Left lung (tissue), 10 donors: ENCODE data around the gene TAGLN2. TPM values are rescaled to one million over a fixed set of nuclear protein-coding genes. Genes with fewer than 3 reads are reported as not detected.

Source experiments
- ATAC-seq: fragments of 200-7000 bp; cut with Tn5 transposase; one replicate; pipeline ENCODE4 v1.9.1; 2020; ENCODE audit warnings: moderate library complexity
- DNase-seq, 4 donors: peaks; one replicate each; pipeline ENCODE4 v3.0.0-alpha.2; 2013 to 2020
- H3K27ac ChIP-seq, 2 donors: fragments of 200-600 bp; sonication (generic) in 1 of 2; one replicate each; pipeline versions ENCODE4 v1.5.0 to v1.8.0; 2020 to 2021
- H3K27me3 ChIP-seq, 2 donors: fragments of 200-600 bp; sonication (generic) in 1 of 2; one replicate each; pipeline versions ENCODE4 v1.5.0 to v1.8.0; 2020 to 2021
- H3K36me3 ChIP-seq, 2 donors: fragments of 200-600 bp; sonication (generic) in 1 of 2; one replicate each; pipeline versions ENCODE4 v1.5.0 to v1.8.0; 2020 to 2021
- H3K4me1 ChIP-seq, 2 donors: fragments of 200-600 bp; one replicate each; pipeline ENCODE4 v1.8.0; 2021
- H3K4me3 ChIP-seq, 2 donors: fragments of 200-600 bp; sonication (generic) in 1 of 2; one replicate each; pipeline versions ENCODE4 v1.5.0 to v1.8.0; 2020 to 2021; ENCODE audit warnings: mild to moderate bottlenecking in 1 of 2
- H3K9me3 ChIP-seq, 2 donors: fragments of 200-600 bp; sonication (generic) in 1 of 2; one replicate each; pipeline versions ENCODE4 v1.5.0 to v1.8.0; 2020 to 2021
- intact Hi-C, 2 donors: fragments of 100-400 bp; cut with DNase I; formaldehyde crosslinking; loops; one replicate each; pipeline versions ENCODE4 v1.11.2 to v1.14.2; 2022
- microRNA-seq, 2 donors: library from miRNA; unstranded; fragments of <30 nt; microRNA quantifications; one replicate each; pipeline ENCODE4, GENCODE V29; 2019
- polyA plus RNA-seq, 6 donors: library from polyadenylated mRNA; unstranded; fragments of 120-200 nt; gene quantifications; one replicate each; pipeline ENCODE4 v1.2.1, GENCODE V29; 2013; ENCODE audit not compliant: insufficient read length in 6 of 6
- total RNA-seq, 2 donors: library from RNA; stranded (reverse); fragmentation: NEBNext Ultra II Directional; extraction: Animal tissue kit (Norgen Biotek cat#: 25700); gene quantifications; one replicate each; pipeline ENCODE4 v1.2.1, GENCODE V29; 2021
- TF ChIP-seq, protein P1 (sequence below), 2 donors: fragments of 200-600 bp; sonication (generic) in 1 of 2; IDR thresholded peaks; one replicate each; pipeline versions ENCODE4 v1.5.0 to v1.8.0; 2021; ENCODE audit warnings: antibody characterized with exemption in 2 of 2
- donor health status: DM: no; HTN: yes; CAD: no.
- donor health status: DM: no; HTN: no; CAD: no.

The TAGLN2 gene
- total and polyA plus RNA-seq, 8 donors, result 301 to 617 (median 349) TPM

DNA sequence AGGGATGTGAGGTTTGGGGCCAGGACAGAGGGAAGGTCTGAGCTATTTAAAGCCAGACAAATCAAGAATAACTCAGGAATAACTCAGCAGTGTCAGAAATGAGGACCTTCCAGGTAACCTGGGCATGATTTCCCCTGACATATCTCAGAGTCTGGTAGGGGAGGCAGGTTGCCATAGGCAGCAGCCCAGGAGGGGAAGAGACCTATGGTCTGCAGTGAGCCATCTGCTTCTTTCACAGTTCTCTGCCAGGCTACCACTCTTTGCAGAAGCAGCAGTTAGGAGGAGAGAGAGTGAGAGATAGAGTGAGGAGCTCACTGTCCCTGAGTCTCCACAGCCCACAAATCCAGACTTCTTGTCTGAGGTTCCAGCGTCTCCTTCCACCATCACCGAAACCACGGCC is 56.5 kb downstream of the TAGLN2 start:
- TF ChIP-seq, protein P1, sequence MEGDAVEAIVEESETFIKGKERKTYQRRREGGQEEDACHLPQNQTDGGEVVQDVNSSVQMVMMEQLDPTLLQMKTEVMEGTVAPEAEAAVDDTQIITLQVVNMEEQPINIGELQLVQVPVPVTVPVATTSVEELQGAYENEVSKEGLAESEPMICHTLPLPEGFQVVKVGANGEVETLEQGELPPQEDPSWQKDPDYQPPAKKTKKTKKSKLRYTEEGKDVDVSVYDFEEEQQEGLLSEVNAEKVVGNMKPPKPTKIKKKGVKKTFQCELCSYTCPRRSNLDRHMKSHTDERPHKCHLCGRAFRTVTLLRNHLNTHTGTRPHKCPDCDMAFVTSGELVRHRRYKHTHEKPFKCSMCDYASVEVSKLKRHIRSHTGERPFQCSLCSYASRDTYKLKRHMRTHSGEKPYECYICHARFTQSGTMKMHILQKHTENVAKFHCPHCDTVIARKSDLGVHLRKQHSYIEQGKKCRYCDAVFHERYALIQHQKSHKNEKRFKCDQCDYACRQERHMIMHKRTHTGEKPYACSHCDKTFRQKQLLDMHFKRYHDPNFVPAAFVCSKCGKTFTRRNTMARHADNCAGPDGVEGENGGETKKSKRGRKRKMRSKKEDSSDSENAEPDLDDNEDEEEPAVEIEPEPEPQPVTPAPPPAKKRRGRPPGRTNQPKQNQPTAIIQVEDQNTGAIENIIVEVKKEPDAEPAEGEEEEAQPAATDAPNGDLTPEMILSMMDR (IDR thresholded peaks at IDR 0.05), result no peak

More for the DNA sequence above, 56.5 kb downstream of the TAGLN2 start:
- no peak overlapping the region for H3K27ac ChIP-seq
- ATAC-seq (no peak), DNase-seq (no peak)
- intact Hi-C loops, result no loop called here
- no peak overlapping the region for H3K4me3 ChIP-seq
- no peaks in the 10 kb centered on the region for H3K27me3 ChIP-seq
- no peaks in the 10 kb centered on the region for H3K4me1 ChIP-seq
- H3K9me3 ChIP-seq, result no peaks in the 10 kb centered on the region
- H3K36me3 ChIP-seq, result no peaks in the 10 kb centered on the region

Small RNAs within 50 kb of the gene (microRNA-seq; reads per million reads assigned to microRNA genes)
- 0 reads per million in 2 donors for gene MIR4259

Other genes starting within 250 kb of the TAGLN2 start
- not detected for gene CRP, start 210.9 kb downstream of the TAGLN2 start, total RNA-seq
- gene CRP, start 210.9 kb downstream of the TAGLN2 start, polyA plus RNA-seq, result not detected
- 10 to 100 TPM; 49.5 to 56.4 TPM for gene DUSP23, start 144.5 kb downstream of the TAGLN2 start, total RNA-seq
- 10 to 100 TPM; 10.1 to 16.4 (median 12.8) TPM for gene DUSP23, start 144.5 kb downstream of the TAGLN2 start, polyA plus RNA-seq
- 1 to 10 TPM in 1 of 2 donors, under 1 TPM in 1; 0.73 to 2.2 TPM for gene FCRL6, start 123.1 kb downstream of the TAGLN2 start, total RNA-seq
- under 1 TPM; 0.38 to 0.63 (median 0.44) TPM for gene FCRL6, start 123.1 kb downstream of the TAGLN2 start, polyA plus RNA-seq
- 10 to 100 TPM; 15.2 to 41.3 TPM for gene SLAMF8, start 98.6 kb downstream of the TAGLN2 start, total RNA-seq
- gene SLAMF8, start 98.6 kb downstream of the TAGLN2 start, polyA plus RNA-seq, result 1 to 10 TPM in 2 of 6 donors, under 1 TPM in 4; 0.28 to 1.4 (median 0.52) TPM
- gene VSIG8, start 62.9 kb downstream of the TAGLN2 start, total RNA-seq, result not detected
- under 1 TPM in 2 of 6 donors, not detected in 4; 0.10 to 0.14 TPM for gene VSIG8, start 62.9 kb downstream of the TAGLN2 start, polyA plus RNA-seq
- gene CFAP45, start 25.3 kb downstream of the TAGLN2 start, total RNA-seq, result 1 to 10 TPM; 1.1 to 4.7 TPM
- gene CFAP45, start 25.3 kb downstream of the TAGLN2 start, polyA plus RNA-seq, result 10 to 100 TPM in 1 of 6 donors, 1 to 10 TPM in 5; 2.6 to 12.4 (median 8.2) TPM
- gene IGSF9, start 20.1 kb upstream of the TAGLN2 start, total RNA-seq, result 1 to 10 TPM; 2.8 to 3.0 TPM
- gene IGSF9, start 20.1 kb upstream of the TAGLN2 start, polyA plus RNA-seq, result 10 to 100 TPM; 12.2 to 16.9 (median 14.6) TPM
- not detected for gene SLAMF9, start 28.7 kb upstream of the TAGLN2 start, total RNA-seq
- gene SLAMF9, start 28.7 kb upstream of the TAGLN2 start, polyA plus RNA-seq, result not detected
- gene PIGM, start 106.5 kb upstream of the TAGLN2 start, total RNA-seq, result 1 to 10 TPM; 7.0 to 9.5 TPM
- 10 to 100 TPM; 11.6 to 13.2 (median 12.6) TPM for gene PIGM, start 106.5 kb upstream of the TAGLN2 start, polyA plus RNA-seq
- under 1 TPM in 1 of 2 donors, not detected in 1; 0.58 TPM for gene KCNJ10, start 144.7 kb upstream of the TAGLN2 start, total RNA-seq
- gene KCNJ10, start 144.7 kb upstream of the TAGLN2 start, polyA plus RNA-seq, result under 1 TPM; 0.27 to 0.72 (median 0.50) TPM
- not detected for gene KCNJ9, start 156.0 kb upstream of the TAGLN2 start, total RNA-seq
- under 1 TPM in 3 of 6 donors, not detected in 3; 0.04 to 0.10 (median 0.08) TPM for gene KCNJ9, start 156.0 kb upstream of the TAGLN2 start, polyA plus RNA-seq
- gene IGSF8, start 173.1 kb upstream of the TAGLN2 start, total RNA-seq, result 10 to 100 TPM; 27.5 to 38.3 TPM
- 10 to 100 TPM; 28.3 to 33.7 (median 31.7) TPM for gene IGSF8, start 173.1 kb upstream of the TAGLN2 start, polyA plus RNA-seq
- gene ATP1A2, start 190.3 kb upstream of the TAGLN2 start, total RNA-seq, result 1 to 10 TPM; 2.8 to 5.0 TPM
- 10 to 100 TPM in 4 of 6 donors, 1 to 10 TPM in 2; 7.7 to 15.9 (median 12.4) TPM for gene ATP1A2, start 190.3 kb upstream of the TAGLN2 start, polyA plus RNA-seq
- gene ATP1A4, start 226.1 kb upstream of the TAGLN2 start, total RNA-seq, result not detected
- under 1 TPM; 0.10 to 0.26 (median 0.17) TPM for gene ATP1A4, start 226.1 kb upstream of the TAGLN2 start, polyA plus RNA-seq